Natural killer cell (primary cell): ENCODE data around the gene RGS21. TPM values are rescaled to one million over a fixed set of nuclear protein-coding genes. Genes with fewer than 3 reads are reported as not detected.

Experiments
- ATAC-seq, 3 donors: fragments of 150-1000 bp in 2 of 3; fragments of 200-7000 bp in 1 of 3; cut with Tn5 transposase; 1 replicate in 1 of 3; 2 replicates in 2 of 3; pipeline ENCODE4 v1.10.0; 2021; ENCODE audit warnings: mild to moderate bottlenecking in 2 of 3, moderate library complexity in 2 of 3
- DNase-seq, 2 donors: peaks; one replicate each; pipeline versions ENCODE4 v3.0.0 to v3.0.0-alpha.2; 2013 to 2021; ENCODE audit warnings: mixed read lengths in 1 of 2
- H3K27ac ChIP-seq: one replicate; pipeline ENCODE4 v1.5.1; 2013; ENCODE audit warnings: mild to moderate bottlenecking, low read length
- H3K27me3 ChIP-seq: one replicate; pipeline ENCODE4 v1.6.1; 2013; ENCODE audit warnings: low read length; ENCODE audit not compliant: control insufficient read depth, insufficient read depth
- H3K36me3 ChIP-seq: one replicate; pipeline ENCODE4 v1.6.1; 2013; ENCODE audit warnings: low read length; ENCODE audit not compliant: control insufficient read depth, insufficient read depth
- H3K4me1 ChIP-seq: one replicate; pipeline ENCODE4 v1.6.1; 2013; ENCODE audit warnings: low read length; ENCODE audit not compliant: control insufficient read depth, insufficient read depth
- H3K4me3 ChIP-seq: one replicate; pipeline ENCODE4 v1.5.1; 2013; ENCODE audit warnings: low read length
- H3K9me3 ChIP-seq: one replicate; pipeline ENCODE4 v1.6.1; 2013; ENCODE audit warnings: low read length; ENCODE audit not compliant: control insufficient read depth, insufficient read depth
- H3K27ac Mint-ChIP-seq, 2 donors: one replicate each; pipeline ENCODE4 v1.8.0; 2022; ENCODE audit warnings: mild to moderate bottlenecking in 2 of 2, mixed read lengths in 2 of 2, moderate library complexity in 1 of 2
- H3K27me3 Mint-ChIP-seq, 2 donors: one replicate each; pipeline ENCODE4 v1.8.0; 2022; ENCODE audit warnings: low read depth in 2 of 2, mixed read lengths in 2 of 2
- H3K36me3 Mint-ChIP-seq: one replicate; pipeline ENCODE4 v1.8.0; 2022; ENCODE audit warnings: mixed read lengths
- H3K4me1 Mint-ChIP-seq, 2 donors: one replicate each; pipeline ENCODE4 v1.8.0; 2022; ENCODE audit warnings: mixed read lengths in 2 of 2
- H3K4me3 Mint-ChIP-seq: one replicate; pipeline ENCODE4 v1.8.0; 2022; ENCODE audit warnings: mild to moderate bottlenecking, moderate library complexity, mixed read lengths
- H3K9me3 Mint-ChIP-seq, 2 donors: one replicate each; pipeline ENCODE4 v1.8.0; 2022; ENCODE audit warnings: mixed read lengths in 2 of 2
- WGBS: methylation state at CpG from one replicate; pipeline ENCODE4 v1.1.7; 2013; ENCODE audit warnings: missing lambda C conversion rate; ENCODE audit not compliant: insufficient coverage; 5-methylcytosine and 5-hydroxymethylcytosine counted together
- intact Hi-C: fragments of 100-400 bp; cut with micrococcal nuclease; formaldehyde crosslinking; loops from one replicate; pipeline ENCODE4 v1.14.2; 2022
- total RNA-seq, 4 donors: library from RNA; stranded (reverse); fragments of 120-200 nt in 1 of 4; gene quantifications; one replicate each; pipeline versions ENCODE4 v1.2.3 to v1.2.4, GENCODE V29; 2013 to 2022
- TF ChIP-seq, protein P1 (sequence below): fragments of 200-600 bp; IDR thresholded peaks from one replicate; pipeline ENCODE4 v1.8.0; 2022; ENCODE audit warnings: antibody characterized with exemption

The RGS21 gene
- total RNA-seq, 3 donors from 2014 or later (not counting 1 experiment from before 2014, with no cell fraction given): not detected

DNA sequence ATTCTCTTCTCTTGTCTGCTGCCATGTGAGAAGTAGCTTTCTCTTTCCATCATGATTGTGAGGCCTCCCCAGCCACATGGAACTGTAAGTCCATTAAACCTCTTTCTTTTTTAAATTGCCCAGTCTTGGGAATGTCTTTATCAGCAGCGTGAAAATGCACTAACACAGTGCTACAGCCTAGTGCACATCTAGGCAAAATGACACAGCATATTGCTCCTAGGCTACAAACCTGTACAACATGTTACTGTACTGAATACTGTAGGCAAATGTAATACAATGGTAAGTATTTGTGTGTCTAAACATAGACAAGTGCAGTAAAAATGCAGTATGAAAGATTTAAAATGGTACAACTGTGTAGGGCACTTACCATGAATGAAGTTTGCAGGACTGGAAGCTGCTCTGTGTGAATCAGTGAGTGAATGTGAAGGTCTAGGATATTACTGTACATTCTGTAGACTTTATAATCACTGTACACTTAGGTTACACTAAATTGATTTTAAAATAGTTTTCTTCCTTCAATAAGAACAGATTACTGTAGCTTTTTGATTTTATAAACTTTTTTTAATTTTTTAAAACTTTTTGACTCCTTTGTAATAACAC lies 69.4 kb downstream of the RGS21 start:
- WGBS: 84% methylated on average over 1 of the region's 1 CpG
- Mint-ChIP-seq H3K4me3 (no peak overlapping the region), H3K9me3 (peaks cover 2 to 5% of the 10 kb centered on the region in 2 donors), H3K4me1 (no peaks in the 10 kb centered on the region), H3K36me3 (no peaks in the 10 kb centered on the region), H3K27me3 (no peaks in the 10 kb centered on the region), H3K27ac (no peak overlapping the region)
- Histone ChIP-seq H3K36me3 (no peaks in the 10 kb centered on the region), H3K4me1 (no peaks in the 10 kb centered on the region), H3K4me3 (no peak overlapping the region), H3K9me3 (no peaks in the 10 kb centered on the region), H3K27me3 (no peaks in the 10 kb centered on the region), H3K27ac (no peak overlapping the region)
- ATAC-seq (no peak), DNase-seq (no peak)
- TF ChIP-seq, protein P1, sequence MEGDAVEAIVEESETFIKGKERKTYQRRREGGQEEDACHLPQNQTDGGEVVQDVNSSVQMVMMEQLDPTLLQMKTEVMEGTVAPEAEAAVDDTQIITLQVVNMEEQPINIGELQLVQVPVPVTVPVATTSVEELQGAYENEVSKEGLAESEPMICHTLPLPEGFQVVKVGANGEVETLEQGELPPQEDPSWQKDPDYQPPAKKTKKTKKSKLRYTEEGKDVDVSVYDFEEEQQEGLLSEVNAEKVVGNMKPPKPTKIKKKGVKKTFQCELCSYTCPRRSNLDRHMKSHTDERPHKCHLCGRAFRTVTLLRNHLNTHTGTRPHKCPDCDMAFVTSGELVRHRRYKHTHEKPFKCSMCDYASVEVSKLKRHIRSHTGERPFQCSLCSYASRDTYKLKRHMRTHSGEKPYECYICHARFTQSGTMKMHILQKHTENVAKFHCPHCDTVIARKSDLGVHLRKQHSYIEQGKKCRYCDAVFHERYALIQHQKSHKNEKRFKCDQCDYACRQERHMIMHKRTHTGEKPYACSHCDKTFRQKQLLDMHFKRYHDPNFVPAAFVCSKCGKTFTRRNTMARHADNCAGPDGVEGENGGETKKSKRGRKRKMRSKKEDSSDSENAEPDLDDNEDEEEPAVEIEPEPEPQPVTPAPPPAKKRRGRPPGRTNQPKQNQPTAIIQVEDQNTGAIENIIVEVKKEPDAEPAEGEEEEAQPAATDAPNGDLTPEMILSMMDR: no peak
- intact Hi-C loops: no loop called here

DNA sequence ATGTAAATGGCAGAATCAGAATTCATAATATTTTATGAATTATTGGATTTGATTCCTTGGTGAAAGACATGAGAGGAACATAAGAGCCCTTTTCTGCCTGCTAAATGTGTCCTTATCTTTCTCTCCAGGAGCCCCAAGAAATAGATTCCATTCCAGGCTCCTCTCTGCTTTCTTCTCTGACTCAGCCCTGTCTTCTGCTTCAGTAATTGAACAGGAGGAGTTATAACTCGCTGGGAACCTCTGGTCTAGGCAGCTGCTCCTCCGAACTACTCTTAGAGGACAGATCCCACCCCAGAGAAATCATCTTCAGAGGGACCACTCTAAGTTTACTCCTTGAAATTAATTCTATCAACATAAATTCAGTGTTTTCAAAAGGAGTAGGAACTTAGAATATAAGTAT lies 78.4 kb downstream of the RGS21 start:
- H3K27me3 Mint-ChIP-seq: no peaks in the 10 kb centered on the region
- no peaks in the 10 kb centered on the region for H3K9me3 ChIP-seq
- H3K27ac ChIP-seq: no peak overlapping the region
- no peak overlapping the region for H3K4me3 ChIP-seq
- WGBS: 57% methylated on average over 2 of the region's 2 CpGs
- no peaks in the 10 kb centered on the region for H3K27me3 ChIP-seq
- TF ChIP-seq, protein P1: no peak
- peaks cover 0 to 9% of the 10 kb centered on the region in 2 donors for H3K9me3 Mint-ChIP-seq
- H3K36me3 ChIP-seq: no peaks in the 10 kb centered on the region
- H3K36me3 Mint-ChIP-seq: no peaks in the 10 kb centered on the region
- intact Hi-C loops: no loop called here
- ATAC-seq (no peak), DNase-seq (no peak)
- no peak overlapping the region for H3K4me3 Mint-ChIP-seq
- no peaks in the 10 kb centered on the region for H3K4me1 Mint-ChIP-seq
- no peak overlapping the region for H3K27ac Mint-ChIP-seq
- no peaks in the 10 kb centered on the region for H3K4me1 ChIP-seq

DNA sequence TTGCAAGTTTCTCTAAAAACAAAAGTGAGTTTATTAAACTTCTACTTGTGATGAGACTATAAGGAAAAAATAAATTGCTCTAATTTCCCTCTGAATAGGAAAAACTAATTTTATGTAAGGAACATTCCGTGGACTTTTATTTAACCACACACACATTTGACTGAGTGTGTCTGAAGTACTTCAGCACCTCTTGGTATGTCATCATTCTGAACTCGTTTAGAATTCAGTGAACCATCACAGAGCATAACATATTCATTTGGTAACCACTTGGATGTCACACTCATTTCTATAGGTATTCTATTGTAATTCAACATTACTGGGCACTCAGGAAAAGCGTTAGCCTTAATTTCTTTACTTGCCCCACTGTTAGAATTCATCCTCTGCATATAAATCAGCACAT lies 79.1 kb downstream of the RGS21 start:
- Mint-ChIP-seq H3K27ac (no peak overlapping the region), H3K36me3 (no peaks in the 10 kb centered on the region), H3K4me1 (no peaks in the 10 kb centered on the region), H3K4me3 (no peak overlapping the region), H3K27me3 (no peaks in the 10 kb centered on the region), H3K9me3 (peaks cover 0 to 9% of the 10 kb centered on the region in 2 donors)
- TF ChIP-seq, protein P1: no peak
- ATAC-seq: no peak
- H3K4me3 ChIP-seq: no peak overlapping the region
- no peaks in the 10 kb centered on the region for H3K36me3 ChIP-seq
- no peak overlapping the region for H3K27ac ChIP-seq
- WGBS: 82% methylated on average over 3 of the region's 3 CpGs
- intact Hi-C loops: no loop called here
- H3K4me1 ChIP-seq: no peaks in the 10 kb centered on the region
- no peak for DNase-seq
- no peaks in the 10 kb centered on the region for H3K27me3 ChIP-seq
- H3K9me3 ChIP-seq: no peaks in the 10 kb centered on the region

DNA sequence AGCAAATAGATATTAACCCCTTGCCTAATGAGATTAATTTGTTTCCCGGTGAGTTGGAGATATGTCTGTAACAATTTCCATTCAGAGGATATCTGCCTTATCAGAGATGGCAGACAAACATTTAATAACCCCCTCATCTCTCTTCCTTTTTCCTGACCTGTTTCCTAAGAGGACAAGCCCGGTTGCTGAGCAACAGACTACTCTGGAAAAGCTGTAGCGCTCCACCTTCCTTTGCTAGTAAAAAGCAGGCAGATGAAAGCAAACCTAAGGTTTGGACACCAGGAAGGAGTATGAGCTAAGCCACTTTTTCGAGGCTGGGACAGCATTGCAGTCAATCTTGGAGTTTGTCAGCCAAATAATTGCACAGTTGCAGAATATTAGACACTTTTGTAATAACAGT lies 82.4 kb downstream of the RGS21 start:
- no peak overlapping the region for H3K4me3 ChIP-seq
- peaks cover 0 to 7% of the 10 kb centered on the region in 2 donors for H3K4me1 Mint-ChIP-seq
- H3K27me3 Mint-ChIP-seq: no peaks in the 10 kb centered on the region
- H3K36me3 ChIP-seq: no peaks in the 10 kb centered on the region
- H3K27ac Mint-ChIP-seq: no peak overlapping the region
- ATAC-seq: no peak
- TF ChIP-seq, protein P1: no peak
- intact Hi-C loops: no loop called here
- no peak for DNase-seq
- no peak overlapping the region for H3K4me3 Mint-ChIP-seq
- H3K4me1 ChIP-seq: no peaks in the 10 kb centered on the region
- no peaks in the 10 kb centered on the region for H3K36me3 Mint-ChIP-seq
- WGBS: 48% methylated on average over 3 of the region's 4 CpGs
- no peaks in the 10 kb centered on the region for H3K9me3 ChIP-seq
- H3K27ac ChIP-seq: no peak overlapping the region
- peaks cover 0 to 6% of the 10 kb centered on the region in 2 donors for H3K9me3 Mint-ChIP-seq
- no peaks in the 10 kb centered on the region for H3K27me3 ChIP-seq
